C4-2B (cell line): ENCODE measurements around the gene TNFSF10.

ENCODE experiments used
- ZFX ChIP-seq: fragments of 450-650 bp; IDR thresholded peaks from 2 replicates; pipeline ENCODE4 v1.6.1; 2017
- TF ChIP-seq, protein P1 (sequence below): fragments of 450-650 bp; conservative IDR thresholded peaks from 2 replicates; pipeline ENCODE4 v1.5.1; 2017; ENCODE audit warnings: mild to moderate bottlenecking

DNA sequence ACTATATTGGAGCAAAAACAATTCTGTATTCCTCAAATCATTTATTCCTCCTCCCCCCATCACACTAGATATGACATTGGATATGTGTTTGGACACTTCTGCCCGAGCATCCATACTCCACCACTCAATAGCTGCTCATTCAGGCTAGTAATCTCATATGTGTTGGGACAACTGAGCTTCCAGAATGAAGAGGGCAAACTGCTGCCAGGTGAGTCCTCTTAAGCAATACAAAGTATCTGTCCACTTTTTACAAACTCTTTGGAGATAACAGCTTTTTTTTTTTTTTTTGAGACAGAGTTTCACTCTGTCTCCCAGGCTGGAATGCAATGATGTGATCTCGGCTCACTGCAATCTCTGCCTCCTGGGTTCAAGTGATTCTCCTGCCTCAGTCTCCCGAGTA lies 5.4 kb upstream of the TNFSF10 start:
- TF ChIP-seq, protein P1, sequence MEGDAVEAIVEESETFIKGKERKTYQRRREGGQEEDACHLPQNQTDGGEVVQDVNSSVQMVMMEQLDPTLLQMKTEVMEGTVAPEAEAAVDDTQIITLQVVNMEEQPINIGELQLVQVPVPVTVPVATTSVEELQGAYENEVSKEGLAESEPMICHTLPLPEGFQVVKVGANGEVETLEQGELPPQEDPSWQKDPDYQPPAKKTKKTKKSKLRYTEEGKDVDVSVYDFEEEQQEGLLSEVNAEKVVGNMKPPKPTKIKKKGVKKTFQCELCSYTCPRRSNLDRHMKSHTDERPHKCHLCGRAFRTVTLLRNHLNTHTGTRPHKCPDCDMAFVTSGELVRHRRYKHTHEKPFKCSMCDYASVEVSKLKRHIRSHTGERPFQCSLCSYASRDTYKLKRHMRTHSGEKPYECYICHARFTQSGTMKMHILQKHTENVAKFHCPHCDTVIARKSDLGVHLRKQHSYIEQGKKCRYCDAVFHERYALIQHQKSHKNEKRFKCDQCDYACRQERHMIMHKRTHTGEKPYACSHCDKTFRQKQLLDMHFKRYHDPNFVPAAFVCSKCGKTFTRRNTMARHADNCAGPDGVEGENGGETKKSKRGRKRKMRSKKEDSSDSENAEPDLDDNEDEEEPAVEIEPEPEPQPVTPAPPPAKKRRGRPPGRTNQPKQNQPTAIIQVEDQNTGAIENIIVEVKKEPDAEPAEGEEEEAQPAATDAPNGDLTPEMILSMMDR, result no peak
- no peak for TF ChIP-seq ZFX
